GM20000 (cell line): ENCODE measurements around the gene SAT1.
"Not testable (repeated sequence)": the region's sequence is repeated elsewhere in the genome, so short reads cannot be mapped to it uniquely, and the experiment has no call there.

Source experiments
- DNase-seq: peaks from one replicate; pipeline ENCODE4 v3.0.0; 2012; ENCODE audit warnings: low spot score
- TF ChIP-seq, protein P1 (sequence below): IDR thresholded peaks from 2 replicates; pipeline ENCODE4 v1.5.1; 2012; ENCODE audit warnings: mild to moderate bottlenecking, control low read depth; ENCODE audit errors: extremely low read depth, missing control alignments

The SAT1 gene

DNA sequence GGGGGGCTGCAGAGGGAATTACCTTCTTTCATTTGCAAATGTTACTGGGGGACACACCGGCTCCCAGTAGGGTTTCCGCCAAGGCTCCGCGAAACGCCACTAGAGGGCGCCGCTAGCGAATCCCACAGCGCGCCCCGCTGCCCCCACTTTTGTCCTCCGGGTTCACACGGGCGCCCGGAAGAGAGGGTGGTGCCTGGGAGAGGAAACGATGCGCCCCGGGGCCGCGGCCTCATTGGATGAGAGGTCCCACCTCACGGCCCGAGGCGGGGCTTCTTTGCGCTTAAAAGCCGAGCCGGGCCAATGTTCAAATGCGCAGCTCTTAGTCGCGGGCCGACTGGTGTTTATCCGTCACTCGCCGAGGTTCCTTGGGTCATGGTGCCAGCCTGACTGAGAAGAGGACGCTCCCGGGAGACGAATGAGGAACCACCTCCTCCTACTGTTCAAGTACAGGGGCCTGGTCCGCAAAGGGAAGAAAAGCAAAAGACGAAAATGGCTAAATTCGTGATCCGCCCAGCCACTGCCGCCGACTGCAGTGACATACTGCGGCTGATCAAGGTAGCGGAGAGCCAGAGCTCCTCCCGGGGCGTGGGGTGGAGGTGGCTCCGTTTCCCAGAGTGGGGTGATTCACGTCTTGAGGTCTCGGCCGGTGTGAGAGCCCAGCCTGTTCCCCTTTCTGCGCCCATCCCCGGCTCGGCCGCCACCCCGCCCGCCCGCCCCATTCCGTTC, at the start of gene SAT1:
Gene SAT1, plus strand, starts transcription at position 311 of the 726 bp plus-strand sequence. Its CDS starts 179 bp downstream, at position 490.
- DNase-seq, result peak; percentile 81
- TF ChIP-seq, protein P1, sequence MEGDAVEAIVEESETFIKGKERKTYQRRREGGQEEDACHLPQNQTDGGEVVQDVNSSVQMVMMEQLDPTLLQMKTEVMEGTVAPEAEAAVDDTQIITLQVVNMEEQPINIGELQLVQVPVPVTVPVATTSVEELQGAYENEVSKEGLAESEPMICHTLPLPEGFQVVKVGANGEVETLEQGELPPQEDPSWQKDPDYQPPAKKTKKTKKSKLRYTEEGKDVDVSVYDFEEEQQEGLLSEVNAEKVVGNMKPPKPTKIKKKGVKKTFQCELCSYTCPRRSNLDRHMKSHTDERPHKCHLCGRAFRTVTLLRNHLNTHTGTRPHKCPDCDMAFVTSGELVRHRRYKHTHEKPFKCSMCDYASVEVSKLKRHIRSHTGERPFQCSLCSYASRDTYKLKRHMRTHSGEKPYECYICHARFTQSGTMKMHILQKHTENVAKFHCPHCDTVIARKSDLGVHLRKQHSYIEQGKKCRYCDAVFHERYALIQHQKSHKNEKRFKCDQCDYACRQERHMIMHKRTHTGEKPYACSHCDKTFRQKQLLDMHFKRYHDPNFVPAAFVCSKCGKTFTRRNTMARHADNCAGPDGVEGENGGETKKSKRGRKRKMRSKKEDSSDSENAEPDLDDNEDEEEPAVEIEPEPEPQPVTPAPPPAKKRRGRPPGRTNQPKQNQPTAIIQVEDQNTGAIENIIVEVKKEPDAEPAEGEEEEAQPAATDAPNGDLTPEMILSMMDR, result peak; percentile 21

DNA sequence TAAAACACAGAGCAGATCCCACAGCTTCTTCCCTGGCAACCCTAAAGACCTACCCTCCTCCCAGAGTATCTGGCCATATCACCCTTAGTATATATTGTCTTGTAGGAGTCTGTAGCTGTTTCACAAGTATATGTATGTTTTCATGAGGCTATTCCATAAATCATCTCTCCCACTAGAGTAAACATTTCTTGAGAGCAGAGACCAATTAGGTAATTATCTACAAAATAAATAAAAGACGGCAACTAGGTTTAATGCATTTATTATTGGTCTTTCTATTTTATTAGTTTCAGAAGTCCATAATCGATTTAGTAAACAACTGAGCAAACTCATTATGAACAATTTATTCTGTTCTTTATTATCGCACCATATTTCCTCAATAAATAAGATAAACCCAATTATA, 46.9 kb upstream of the SAT1 start:
- no peak for DNase-seq
- TF ChIP-seq, protein P1, result no peak

DNA sequence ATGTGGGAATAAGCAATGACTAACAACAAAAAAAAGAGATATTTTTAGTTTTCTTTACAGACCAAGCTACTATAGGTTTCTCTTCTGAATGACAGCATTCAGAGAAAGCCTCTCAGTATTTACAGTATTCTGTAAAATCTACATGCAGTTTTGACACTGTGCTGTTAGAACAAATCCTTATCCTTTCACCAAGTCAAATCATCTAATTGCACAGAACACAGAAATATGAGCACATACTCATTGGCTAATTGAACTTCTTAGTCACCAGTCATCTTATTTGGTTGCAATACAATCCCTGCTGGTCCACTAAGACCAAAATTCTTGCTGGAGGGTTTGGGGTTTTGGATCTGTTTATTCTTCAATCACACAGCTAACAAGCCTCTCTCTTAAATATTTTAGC, 45.6 kb upstream of the SAT1 start:
- DNase-seq, result no peak
- TF ChIP-seq, protein P1, result no peak

DNA sequence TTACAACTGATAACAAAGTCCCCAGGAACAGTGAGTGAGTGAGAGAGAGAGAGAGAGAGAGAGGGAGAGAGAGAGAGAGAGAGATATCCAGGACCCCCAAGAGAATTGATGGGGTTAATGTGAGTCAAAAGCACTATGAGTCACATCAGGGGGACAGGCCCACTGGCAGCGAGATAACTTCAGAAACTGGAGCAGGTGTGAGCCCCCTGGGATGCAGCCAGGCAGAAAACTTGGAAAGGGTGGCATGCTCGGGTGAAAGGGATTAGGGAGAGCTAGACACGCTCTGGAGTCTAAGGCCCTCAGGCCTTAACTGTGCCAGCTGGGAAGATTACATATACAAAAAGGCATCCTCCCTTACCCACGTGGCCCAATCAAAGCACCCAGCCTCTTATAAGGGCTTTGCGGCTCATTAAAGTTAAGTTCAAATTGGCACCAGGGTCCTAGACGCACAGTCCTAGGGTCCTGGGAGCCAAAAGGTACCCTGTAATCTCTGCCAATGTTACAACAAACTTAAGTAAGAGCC, 40.7 kb upstream of the SAT1 start:
- peak; percentile 7 for DNase-seq
- TF ChIP-seq, protein P1, result no peak

DNA sequence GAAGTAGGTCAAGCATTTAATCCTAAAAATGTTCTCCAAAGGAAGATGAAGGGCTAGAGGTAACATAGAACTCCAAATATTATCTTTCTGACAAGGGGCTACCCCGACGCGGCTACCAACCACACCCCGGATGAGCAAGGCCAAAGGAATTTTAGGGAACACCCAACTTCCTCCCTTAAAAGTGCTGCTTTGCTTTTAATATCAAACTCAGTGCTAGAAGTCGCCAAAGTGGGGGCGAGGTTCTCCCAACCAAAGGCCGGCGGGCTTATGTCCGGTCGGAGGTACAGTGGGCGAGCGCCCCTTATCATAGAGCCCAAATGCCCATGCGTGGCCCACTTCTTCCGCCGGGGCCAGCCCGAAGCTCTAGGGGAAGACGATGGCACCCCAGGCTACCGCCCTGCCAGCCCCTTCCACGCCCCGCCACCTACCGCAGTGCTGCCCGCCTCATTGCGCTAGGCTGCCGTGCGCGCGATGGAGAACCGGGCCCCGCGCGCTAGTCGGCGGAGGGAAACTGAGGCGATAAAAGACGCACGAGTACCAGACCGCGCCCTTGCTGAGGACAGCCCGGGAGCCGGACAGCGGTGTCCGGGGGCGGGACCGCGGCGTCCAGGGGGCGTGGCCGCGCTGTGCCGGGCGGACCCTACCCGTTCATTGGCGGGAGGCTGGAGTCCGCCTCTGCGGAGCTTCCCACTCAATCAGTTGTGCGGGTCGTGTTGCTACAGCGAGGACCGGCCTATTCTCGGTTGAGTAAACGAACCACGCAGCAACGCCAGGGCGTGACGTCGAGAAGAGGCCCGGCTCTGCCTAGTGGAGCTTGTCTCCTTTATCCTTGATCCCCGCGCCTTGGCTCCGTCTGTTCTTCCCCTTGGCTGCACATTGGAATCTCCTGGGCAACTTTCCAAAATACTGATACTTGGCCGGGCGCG, 40.0 kb upstream of the SAT1 start, which contains the start of gene ACOT9:
Gene ACOT9, minus strand, starts transcription at position 580 of the 926 bp plus-strand sequence. Its CDS starts 132 bp downstream, at position 448.
- peak; percentile 84 for DNase-seq
- TF ChIP-seq, protein P1, result no peak

DNA sequence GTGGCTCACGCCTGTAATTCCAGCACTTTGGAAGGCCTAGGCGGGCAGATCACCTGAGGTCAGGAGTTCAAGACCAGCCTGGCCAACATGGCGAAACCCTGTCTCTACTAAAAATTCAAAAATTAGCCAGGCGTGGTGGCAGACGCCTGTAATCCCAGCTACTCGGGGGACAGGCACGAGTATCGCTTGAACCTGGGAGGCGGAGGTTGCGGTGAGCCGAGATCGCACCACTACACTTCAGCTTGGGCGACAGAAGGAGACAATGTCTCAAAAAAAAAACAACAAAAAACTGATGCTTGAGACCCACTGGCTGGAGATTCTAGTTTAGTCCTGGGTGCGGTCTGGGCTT, 39.4 kb upstream of the SAT1 start:
- DNase-seq, result not testable (repeated sequence)

DNA sequence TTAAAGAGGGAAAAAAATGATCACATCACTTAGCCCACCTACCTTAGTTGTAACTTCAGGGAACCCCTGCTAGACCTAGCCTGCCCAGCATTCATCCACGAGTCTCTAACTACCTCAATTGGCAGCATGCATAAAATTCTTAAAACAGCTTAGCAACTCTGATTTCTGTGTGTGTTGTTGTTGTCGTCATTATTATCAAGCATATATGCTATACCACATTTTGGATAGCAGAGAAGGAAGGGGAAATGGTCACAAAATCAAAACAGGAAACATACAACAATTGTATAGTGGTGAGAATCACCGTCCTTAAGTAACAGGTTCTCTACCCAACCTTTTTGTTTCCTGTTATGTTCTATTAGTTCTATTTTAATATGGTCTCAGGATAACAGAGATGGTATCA, 37.2 kb upstream of the SAT1 start:
- TF ChIP-seq, protein P1, result no peak
- no peak for DNase-seq
